H1 (cell line): ENCODE results near the gene FPGS. TPM values are rescaled to one million over a fixed set of nuclear protein-coding genes. Genes with fewer than 3 reads are reported as not detected.

Source experiments
- CTCF ChIA-PET: fragments of 300-600 bp; sonication (Branson Sonifier 250); formaldehyde crosslinking; loops from one replicate; lab custom pipeline; 2021; ENCODE audit not compliant: partially characterized antibody; lab: Charles Lee
- POLR2A ChIA-PET: fragments of 300-600 bp; sonication (Branson Sonifier 250); formaldehyde crosslinking; loops from one replicate; lab custom pipeline; 2021; ENCODE audit warnings: inconsistent platforms; ENCODE audit not compliant: partially characterized antibody; lab: Charles Lee
- DNase-seq, 2 experiments: peaks; one replicate each; pipeline versions ENCODE4 v3.0.0 to v3.0.0-alpha.2; 2010 to 2022; ENCODE audit warnings: low spot score in 2 of 2, low read depth in 1 of 2, mixed read lengths in 1 of 2
- FAIRE-seq: peaks from 2 replicates; lab custom pipeline; 2011; peaks lifted over from hg19 to GRCh38; lab: Jason Lieb, UNC
- H2AFZ ChIP-seq: 2 replicates; pipeline ENCODE4 v1.8.1; 2012; ENCODE audit warnings: low read length, inconsistent platforms
- H2AK5ac ChIP-seq: 2 replicates; pipeline ENCODE4 v1.6.1; 2013; ENCODE audit warnings: low read depth, low read length
- H2BK120ac ChIP-seq: replicated peaks from 2 replicates; pipeline ENCODE3; 2013; ENCODE audit warnings: low read depth, low read length, inconsistent platforms
- H2BK12ac ChIP-seq: 2 replicates; pipeline ENCODE4 v1.6.1; 2013; ENCODE audit warnings: low read depth, low read length
- H2BK15ac ChIP-seq: 2 replicates; pipeline ENCODE4 v1.6.1; 2013; ENCODE audit warnings: low read length
- H2BK20ac ChIP-seq: 2 replicates; pipeline ENCODE4 v1.6.1; 2013; ENCODE audit warnings: low read length
- H2BK5ac ChIP-seq: 2 replicates; pipeline ENCODE4 v1.6.1; 2013; ENCODE audit warnings: low read depth, low read length
- H3K14ac ChIP-seq: 2 replicates; pipeline ENCODE4 v1.6.1; 2013; ENCODE audit warnings: inconsistent platforms; ENCODE audit not compliant: insufficient read length
- H3K18ac ChIP-seq: 2 replicates; pipeline ENCODE4 v1.6.1; 2013; ENCODE audit warnings: low read length; ENCODE audit errors: extremely low read depth
- H3K23ac ChIP-seq: 2 replicates; pipeline ENCODE4 v1.6.1; 2013; ENCODE audit warnings: inconsistent platforms; ENCODE audit not compliant: insufficient read length
- H3K23me2 ChIP-seq: 2 replicates; pipeline ENCODE4 v1.6.1; 2013; ENCODE audit warnings: low read depth, low read length
- H3K27ac ChIP-seq: 2 replicates; pipeline ENCODE4 v1.6.1; 2011; ENCODE audit warnings: low read depth, low read length, inconsistent platforms
- H3K27me3 ChIP-seq, 4 experiments: replicated peaks in 1 of 4; 1 replicate in 1 of 4; 2 replicates in 3 of 4; pipeline versions ENCODE4 v1.6.1 to v1.8.1; 2011 to 2013; ENCODE audit warnings: low read length in 3 of 4, mild to moderate bottlenecking in 3 of 4, inconsistent platforms in 2 of 4, mixed read lengths in 2 of 4, moderate library complexity in 1 of 4; ENCODE audit not compliant: control insufficient read depth in 3 of 4, insufficient read depth in 3 of 4; ENCODE audit errors: extremely low read depth in 1 of 4
- H3K36me3 ChIP-seq, 4 experiments: 2 replicates each; pipeline versions ENCODE4 v1.6.1 to v1.8.1; 2011 to 2013; ENCODE audit warnings: mild to moderate bottlenecking in 4 of 4, low read length in 3 of 4, moderate library complexity in 2 of 4, control low read depth in 1 of 4, inconsistent platforms in 1 of 4; ENCODE audit not compliant: insufficient read depth in 4 of 4, control insufficient read depth in 2 of 4
- H3K4ac ChIP-seq: replicated peaks from 2 replicates; pipeline ENCODE3; 2013; ENCODE audit warnings: low read length, low read depth, mixed read lengths, inconsistent platforms; ENCODE audit not compliant: insufficient read length
- H3K4me1 ChIP-seq, 4 experiments: replicated peaks in 1 of 4; 1 replicate in 1 of 4; 2 replicates in 3 of 4; pipeline versions ENCODE4 v1.6.1 to v1.8.1; 2011 to 2013; ENCODE audit warnings: low read length in 3 of 4, inconsistent platforms in 2 of 4, mixed read lengths in 1 of 4; ENCODE audit not compliant: insufficient read depth in 4 of 4, control insufficient read depth in 3 of 4
- H3K4me2 ChIP-seq, 2 experiments: 2 replicates each; pipeline versions ENCODE4 v1.6.1 to v1.8.1; 2011 to 2013; ENCODE audit warnings: low read depth in 2 of 2, low read length in 2 of 2, control low read depth in 1 of 2, inconsistent platforms in 1 of 2, mild to moderate bottlenecking in 1 of 2; ENCODE audit not compliant: insufficient read depth in 1 of 2
- H3K4me3 ChIP-seq, 4 experiments: fragments of 200-600, 300-600 bp in 1 of 4; sonication (generic), shearing (Covaris generic), sonication (Bioruptor Twin) in 1 of 4; 2 replicates each; pipeline versions ENCODE4 v1.5.1 to v1.8.1; 2011 to 2016; ENCODE audit warnings: low read length in 4 of 4, low read depth in 3 of 4, control low read depth in 2 of 4, inconsistent platforms in 2 of 4, mild to moderate bottlenecking in 2 of 4, mixed read lengths in 1 of 4, moderate library complexity in 1 of 4; ENCODE audit not compliant: insufficient read depth in 2 of 4; ENCODE audit errors: extremely low read depth in 1 of 4
- H3K56ac ChIP-seq: replicated peaks from 2 replicates; pipeline ENCODE3; 2013; ENCODE audit warnings: low read depth, mild to moderate bottlenecking, mixed read lengths, low read length, inconsistent platforms; ENCODE audit not compliant: insufficient read length
- H3K79me1 ChIP-seq: 2 replicates; pipeline ENCODE4 v1.6.1; 2013; ENCODE audit warnings: low read depth, low read length, control low read depth
- H3K79me2 ChIP-seq, 2 experiments: 2 replicates each; pipeline versions ENCODE4 v1.6.1 to v1.8.1; 2012 to 2013; ENCODE audit warnings: low read length in 2 of 2, mild to moderate bottlenecking in 2 of 2, inconsistent platforms in 1 of 2; ENCODE audit not compliant: insufficient read depth in 2 of 2, control insufficient read depth in 1 of 2
- H3K9ac ChIP-seq, 4 experiments: replicated peaks in 1 of 4; 1 replicate in 1 of 4; 2 replicates in 3 of 4; pipeline versions ENCODE4 v1.6.1 to v1.8.1; 2011 to 2013; ENCODE audit warnings: low read depth in 3 of 4, low read length in 3 of 4, control low read depth in 2 of 4, mild to moderate bottlenecking in 2 of 4, moderate library complexity in 2 of 4, inconsistent platforms in 1 of 4; ENCODE audit errors: extremely low read depth in 1 of 4
- H3K9me3 ChIP-seq, 2 experiments: 2 replicates each; pipeline versions ENCODE4 v1.6.1 to v1.8.1; 2012 to 2013; ENCODE audit warnings: mild to moderate bottlenecking in 2 of 2, moderate library complexity in 2 of 2, control low read depth in 1 of 2, inconsistent platforms in 1 of 2, low read depth in 1 of 2, low read length in 1 of 2, mixed read lengths in 1 of 2; ENCODE audit not compliant: insufficient read depth in 2 of 2
- H4K20me1 ChIP-seq, 2 experiments: replicated peaks in 1 of 2; 2 replicates each; pipeline versions ENCODE3 to v1.8.1; 2011 to 2013; ENCODE audit warnings: inconsistent platforms in 2 of 2, low read length in 2 of 2, mild to moderate bottlenecking in 1 of 2; ENCODE audit not compliant: insufficient read depth in 2 of 2, control insufficient read depth in 1 of 2
- H4K5ac ChIP-seq: 2 replicates; pipeline ENCODE4 v1.6.1; 2013; ENCODE audit warnings: low read length, low read depth, mixed read lengths, inconsistent platforms; ENCODE audit not compliant: insufficient read length
- H4K8ac ChIP-seq: 2 replicates; pipeline ENCODE4 v1.8.0; 2013; ENCODE audit warnings: mild to moderate bottlenecking, moderate library complexity, low read length, inconsistent platforms; ENCODE audit not compliant: insufficient read depth; ENCODE audit errors: extremely low read depth
- H4K91ac ChIP-seq: replicated peaks from 2 replicates; pipeline ENCODE3; 2013; ENCODE audit warnings: low read length, mixed read lengths, inconsistent platforms; ENCODE audit not compliant: insufficient read length
- JUN ChIP-seq: IDR thresholded peaks from 2 replicates; pipeline ENCODE4 v1.6.1; 2011; ENCODE audit warnings: low read depth, mild to moderate bottlenecking, improper control_type of control experiment, low read length
- RBBP5 ChIP-seq: IDR thresholded peaks from 2 replicates; pipeline ENCODE4 v1.7.1; 2012; ENCODE audit warnings: low read depth, mild to moderate bottlenecking, inconsistent platforms, low read length, moderate library complexity, borderline replicate concordance
- WGBS, 2 experiments: shearing (Covaris generic) in 1 of 2; methylation state at CpG; one replicate each; pipeline versions ENCODE4 v1.1.6 to v1.1.7; 2013 to 2015; ENCODE audit warnings: low lambda C conversion rate in 2 of 2, mixed read lengths in 2 of 2, inconsistent platforms in 1 of 2, low coverage in 1 of 2, missing lambda C conversion rate in 1 of 2; ENCODE audit not compliant: insufficient replicate concordance in 2 of 2, insufficient coverage in 1 of 2, insufficient read length in 1 of 2; ENCODE audit errors: extremely low coverage in 1 of 2, missing lambda C conversion rate in 1 of 2; 5-methylcytosine and 5-hydroxymethylcytosine counted together
- polyA plus RNA-seq, 7 experiments: library from polyadenylated mRNA; depleted of rRNA in 3 of 7; stranded (reverse) in 5 of 7; unstranded in 2 of 7; fragments of >200 nt in 5 of 7; fragments of 200-250 nt in 2 of 7; gene quantifications; 1 replicate in 5 of 7; 2 replicates in 1 of 7; 4 replicates in 1 of 7; pipeline versions ENCODE4 v1.2.1 to v1.2.3, GENCODE V29; 2011 to 2013; ENCODE audit warnings: missing spikeins in 2 of 7, mixed read lengths in 2 of 7
- total RNA-seq: library from RNA; stranded (reverse); fragmentation: NEBNext Ultra II Directional; extraction: Animal tissue kit (Norgen Biotek cat#: 25700); gene quantifications from 2 replicates; pipeline ENCODE4 v1.2.1, GENCODE V29; 2021

The FPGS gene
- total and polyA plus RNA-seq, 2 of the 8 experiments (the other 6 are each of a cell fraction or from before 2014, with no cell fraction given): 62.4 to 83.0 TPM

DNA sequence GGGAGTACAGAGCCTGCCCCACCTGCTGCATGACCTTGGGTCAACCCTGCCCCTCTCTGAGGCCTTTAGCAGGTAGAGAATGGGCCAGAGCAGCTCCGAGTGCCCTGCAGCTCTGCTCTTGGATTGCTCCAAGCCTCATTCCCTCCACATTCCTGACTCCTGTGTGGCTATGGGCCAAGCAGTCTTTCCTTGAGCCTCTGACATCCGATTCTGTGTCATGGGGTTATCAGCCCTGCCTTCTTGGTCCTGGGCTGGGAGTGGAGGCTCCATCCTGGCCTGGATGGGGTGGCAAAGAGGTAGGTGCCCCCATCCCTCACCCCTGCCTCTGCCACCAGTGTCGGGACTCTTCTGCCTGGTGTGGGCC, 13.7 kb downstream of the FPGS start:
- Histone ChIP-seq H3K79me2 (no peaks in the 10 kb centered on the region), H4K5ac (no peak overlapping the region), H3K56ac (no peak overlapping the region), H2BK15ac (no peak overlapping the region), H3K79me1 (0 out of 2 replicates have a peak, but pooled peaks cover 2% of the 10 kb centered on the region), H3K9me3 (no peaks in the 10 kb centered on the region), H3K27ac (no peak overlapping the region), H2BK12ac (no peak overlapping the region), H2BK20ac (no peak overlapping the region), H2AK5ac (no peak overlapping the region), H3K9ac (no peak overlapping the region), H3K4me1 (no peaks in the 10 kb centered on the region), H3K18ac (no peak overlapping the region), H3K36me3 (peaks cover 10 to 23% (median 17%) of the 10 kb centered on the region in 4 experiments; a peak in 7 of 8 replicates), H3K4me3 (no peak overlapping the region), H4K20me1 (peaks cover 2 to 11% of the 10 kb centered on the region in 2 experiments), H2BK120ac (no peak overlapping the region), H3K4me2 (no peak overlapping the region), H3K23me2 (no peaks in the 10 kb centered on the region), H4K8ac (peak overlapping the region; percentile 51; the same call in 1 of the 2 replicates), H2BK5ac (no peak overlapping the region), H4K91ac (no peak overlapping the region), H3K14ac (no peak overlapping the region), H3K27me3 (no peaks in the 10 kb centered on the region), H3K4ac (no peak overlapping the region), H2AFZ (no peak overlapping the region), H3K23ac (no peak overlapping the region)
- CTCF ChIA-PET: interaction anchor here (0.6 to 3.5 kb wide), 7 partner anchors 10 to 105 kb away, joined by 3 to 26 read pairs (median 4); partner anchors contain the start of gene TOR2A
- DNase-seq (no peak), FAIRE-seq (no peak)
- POLR2A ChIA-PET: interaction anchor here (0.8 to 6.7 kb wide), 4 partner anchors 8 to 54 kb away, joined by 3 to 34 read pairs (median 5); no protein-coding TSS in a partner anchor
- TF ChIP-seq RBBP5 (no peak), JUN (no peak)
- WGBS, 2 experiments: 84% methylated on average over 3 of the region's 3 CpGs; no CpG with 5 or more reads in 1 of the 2 experiments
